ENCODE data around the gene ZNF774. TPM values are rescaled to one million over a fixed set of nuclear protein-coding genes. Genes with fewer than 3 reads are reported as not detected.

Gene ZNF774
- total and polyA plus RNA-seq, 2 of the 13 experiments (the other 11 are each of a cell fraction or from before 2014, with no cell fraction given), result 0.59 to 1.4 TPM

DNA sequence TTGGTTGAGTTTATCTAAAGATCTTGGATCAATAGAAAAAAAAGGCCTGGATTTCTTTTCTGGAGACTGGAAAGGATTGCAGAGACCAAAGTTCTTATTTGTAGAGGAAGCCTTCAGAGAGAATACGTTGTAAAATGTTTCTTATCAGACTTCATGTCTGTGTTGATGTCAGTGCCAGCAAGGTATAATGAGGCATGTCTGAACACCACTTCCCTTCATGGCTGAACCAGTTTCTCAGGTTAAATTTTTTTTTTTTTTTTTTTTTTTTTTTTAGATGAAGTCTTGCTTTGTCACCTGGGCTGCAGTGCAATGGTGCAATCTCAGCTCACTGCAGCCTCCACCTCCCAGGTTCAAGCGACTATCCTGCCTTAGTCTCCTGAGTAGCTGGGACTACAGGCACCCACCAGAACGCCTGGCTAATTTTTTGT, 17.8 kb upstream of the ZNF774 start (continued):
- 0 out of 2 replicates have a peak, but pooled peaks have one; percentile 22 for TF ChIP-seq NFYC (CRISPR knock-in tag; IDR thresholded peaks at IDR 0.05)
- no peak for TF ChIP-seq SOX6 (IDR thresholded peaks at IDR 0.05)
- peak; percentile 11; the same call in 1 of the 2 replicates for TF ChIP-seq SOX6 (CRISPR knock-in tag; IDR thresholded peaks at IDR 0.05)
- no peak for TF ChIP-seq MTF2 (CRISPR knock-in tag; IDR thresholded peaks at IDR 0.05; ENCODE audit: borderline replicate concordance)
- TF ChIP-seq, protein P1, sequence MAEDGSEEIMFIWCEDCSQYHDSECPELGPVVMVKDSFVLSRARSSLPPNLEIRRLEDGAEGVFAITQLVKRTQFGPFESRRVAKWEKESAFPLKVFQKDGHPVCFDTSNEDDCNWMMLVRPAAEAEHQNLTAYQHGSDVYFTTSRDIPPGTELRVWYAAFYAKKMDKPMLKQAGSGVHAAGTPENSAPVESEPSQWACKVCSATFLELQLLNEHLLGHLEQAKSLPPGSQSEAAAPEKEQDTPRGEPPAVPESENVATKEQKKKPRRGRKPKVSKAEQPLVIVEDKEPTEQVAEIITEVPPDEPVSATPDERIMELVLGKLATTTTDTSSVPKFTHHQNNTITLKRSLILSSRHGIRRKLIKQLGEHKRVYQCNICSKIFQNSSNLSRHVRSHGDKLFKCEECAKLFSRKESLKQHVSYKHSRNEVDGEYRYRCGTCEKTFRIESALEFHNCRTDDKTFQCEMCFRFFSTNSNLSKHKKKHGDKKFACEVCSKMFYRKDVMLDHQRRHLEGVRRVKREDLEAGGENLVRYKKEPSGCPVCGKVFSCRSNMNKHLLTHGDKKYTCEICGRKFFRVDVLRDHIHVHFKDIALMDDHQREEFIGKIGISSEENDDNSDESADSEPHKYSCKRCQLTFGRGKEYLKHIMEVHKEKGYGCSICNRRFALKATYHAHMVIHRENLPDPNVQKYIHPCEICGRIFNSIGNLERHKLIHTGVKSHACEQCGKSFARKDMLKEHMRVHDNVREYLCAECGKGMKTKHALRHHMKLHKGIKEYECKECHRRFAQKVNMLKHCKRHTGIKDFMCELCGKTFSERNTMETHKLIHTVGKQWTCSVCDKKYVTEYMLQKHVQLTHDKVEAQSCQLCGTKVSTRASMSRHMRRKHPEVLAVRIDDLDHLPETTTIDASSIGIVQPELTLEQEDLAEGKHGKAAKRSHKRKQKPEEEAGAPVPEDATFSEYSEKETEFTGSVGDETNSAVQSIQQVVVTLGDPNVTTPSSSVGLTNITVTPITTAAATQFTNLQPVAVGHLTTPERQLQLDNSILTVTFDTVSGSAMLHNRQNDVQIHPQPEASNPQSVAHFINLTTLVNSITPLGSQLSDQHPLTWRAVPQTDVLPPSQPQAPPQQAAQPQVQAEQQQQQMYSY (CRISPR knock-in tag; IDR thresholded peaks at IDR 0.05), result peak; percentile 91
- TF ChIP-seq, protein P2, sequence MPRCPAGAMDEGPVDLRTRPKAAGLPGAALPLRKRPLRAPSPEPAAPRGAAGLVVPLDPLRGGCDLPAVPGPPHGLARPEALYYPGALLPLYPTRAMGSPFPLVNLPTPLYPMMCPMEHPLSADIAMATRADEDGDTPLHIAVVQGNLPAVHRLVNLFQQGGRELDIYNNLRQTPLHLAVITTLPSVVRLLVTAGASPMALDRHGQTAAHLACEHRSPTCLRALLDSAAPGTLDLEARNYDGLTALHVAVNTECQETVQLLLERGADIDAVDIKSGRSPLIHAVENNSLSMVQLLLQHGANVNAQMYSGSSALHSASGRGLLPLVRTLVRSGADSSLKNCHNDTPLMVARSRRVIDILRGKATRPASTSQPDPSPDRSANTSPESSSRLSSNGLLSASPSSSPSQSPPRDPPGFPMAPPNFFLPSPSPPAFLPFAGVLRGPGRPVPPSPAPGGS (CRISPR knock-in tag; IDR thresholded peaks at IDR 0.05), result no peak

DNA sequence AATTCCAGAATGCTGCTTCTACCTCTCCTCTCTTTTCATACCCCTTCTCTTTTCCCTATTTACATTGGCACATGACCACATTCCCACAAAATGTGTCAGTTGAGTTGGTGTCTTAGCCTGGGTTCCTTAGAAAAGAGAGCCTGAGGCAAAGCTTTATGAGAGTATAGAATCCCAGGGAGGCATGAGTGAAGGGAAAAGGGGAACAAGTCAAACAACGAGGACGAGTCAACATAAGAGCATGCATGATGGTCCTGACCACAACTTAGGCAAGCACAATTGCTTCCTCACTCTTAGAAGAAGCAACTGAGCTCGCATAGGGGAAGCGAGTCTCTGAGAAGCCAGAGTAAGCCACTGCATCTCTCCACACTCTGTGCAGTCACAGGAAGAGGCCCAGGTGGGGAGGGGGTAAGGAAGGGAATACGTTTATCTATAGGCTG, 15.4 kb upstream of the ZNF774 start:
- no peak overlapping the region for H3K9ac ChIP-seq (ENCODE audit: insufficient read depth, low read depth, low read length)
- FAIRE-seq, result no peak
- BruUV-seq (replicated peaks), result no TSS peak
- H3K36me3 ChIP-seq (replicated peaks in 1 of 2; ENCODE audit: control insufficient read depth in 1 of 2, insufficient read depth in 2 of 2, low read length in 2 of 2), result no peaks in the 10 kb centered on the region
- POLR2A ChIA-PET, result no interaction called here
- H4K20me1 ChIP-seq (ENCODE audit: insufficient read depth, low read length), result no peaks in the 10 kb centered on the region
- no peak overlapping the region for H3K4me3 ChIP-seq (replicated peaks in 1 of 3; ENCODE audit: insufficient read depth in 1 of 3, low read depth in 2 of 3, low read length in 3 of 3)
- ATAC-seq, result no peak
- CTCF ChIA-PET (ENCODE audit: low intra/inter-chr PET ratio, low total read pairs), result no interaction called here
- in situ Hi-C loops (cut with HindIII; ENCODE audit: extremely low pct_ligation_motif_present, low pct_unique_long_range_greater_than_20kb) (no loop called here), intact Hi-C loops (cut with micrococcal nuclease; ENCODE audit: unreplicated experiment) (no loop called here)
- H3K4me2 ChIP-seq (ENCODE audit: low read depth, low read length), result no peak overlapping the region
- peaks cover 25% of the 10 kb centered on the region for H3K4me1 ChIP-seq (ENCODE audit: insufficient read depth, low read length)
- no peaks in the 10 kb centered on the region for H3K79me2 ChIP-seq (ENCODE audit: insufficient read depth, low read length)
- no peak for DNase-seq (ENCODE audit: low spot score)
- no peak overlapping the region for H3K27ac ChIP-seq (ENCODE audit: extremely low read length, insufficient read depth, low read length)
- 23% methylated on average over 5 of the region's 5 CpGs for WGBS (ENCODE audit: low lambda C conversion rate)
- H3K27me3 ChIP-seq (ENCODE audit: control insufficient read depth in 1 of 2, insufficient read depth in 2 of 2, low read length in 2 of 2), result no peaks in the 10 kb centered on the region
- no peaks in the 10 kb centered on the region for H3K9me3 ChIP-seq (ENCODE audit: low read length)
- H2AFZ ChIP-seq (ENCODE audit: low read length), result no peak overlapping the region
- TF ChIP-seq SP5 (CRISPR knock-in tag; IDR thresholded peaks at IDR 0.05; ENCODE audit: borderline replicate concordance, low read depth), result no peak
- no peak for TF ChIP-seq SP4 (CRISPR knock-in tag; IDR thresholded peaks at IDR 0.05)
- no peak for TF ChIP-seq ZFP41 (CRISPR knock-in tag; IDR thresholded peaks at IDR 0.05; ENCODE audit: borderline replicate concordance)
- TF ChIP-seq KAT8 (CRISPR knock-in tag; IDR thresholded peaks at IDR 0.05), result no peak
- no peak for TF ChIP-seq BORCS8-MEF2B (CRISPR knock-in tag; IDR thresholded peaks at IDR 0.05)
- TF ChIP-seq RBFOX2 (IDR thresholded peaks at IDR 0.05; ENCODE audit: low read depth, low read length), result no peak
- TF ChIP-seq NR2F6 (IDR thresholded peaks at IDR 0.05), result no peak
- TF ChIP-seq NR2F6 (CRISPR knock-in tag; IDR thresholded peaks at IDR 0.05), result no peak
